Motor neuron (in vitro differentiated cells): ENCODE results near the gene APBB1IP. TPM values are rescaled to one million over a fixed set of nuclear protein-coding genes. Genes with fewer than 3 reads are reported as not detected.

Experiments used
- ATAC-seq, 8 experiments: fragments of 200-7000 bp; cut with Tn5 transposase; replicated peaks in 6 of 8; 2 replicates each; pipeline ENCODE4 v1.8.0; 2021; ENCODE audit warnings: mild to moderate bottlenecking in 8 of 8, moderate library complexity in 8 of 8
- H3K27ac ChIP-seq, 2 donors: fragments of 250-450 bp; sonication (Bioruptor Pico); 2 replicates each; pipeline ENCODE4 v1.9.0; 2021; ENCODE audit warnings: antibody characterized with exemption in 2 of 2, mild to moderate bottlenecking in 2 of 2, moderate library complexity in 1 of 2
- H3K4me1 ChIP-seq, 2 donors: fragments of 250-450 bp; sonication (Bioruptor Pico); replicated peaks in 1 of 2; 2 replicates each; pipeline ENCODE4 v1.6.1; 2021; ENCODE audit warnings: antibody characterized with exemption in 2 of 2, mild to moderate bottlenecking in 2 of 2, moderate library complexity in 1 of 2
- H3K4me3 ChIP-seq, 5 donors: fragments of 250-450 bp; sonication (Bioruptor Pico); 2 replicates each; pipeline ENCODE4 v1.9.0; 2021; ENCODE audit warnings: antibody characterized with exemption in 5 of 5, mild to moderate bottlenecking in 5 of 5, moderate library complexity in 4 of 5
- WGBS, 10 experiments: fragments of 450-650 bp; shearing (Covaris generic); methylation state at CpG; one replicate each; pipeline ENCODE4 v1.0.0; 2022; 5-methylcytosine and 5-hydroxymethylcytosine counted together
- in situ Hi-C, 9 experiments: fragments of 400-800 bp; cut with MboI; loops; one replicate each; pipeline ENCODE4 v1.15.0; 2021; ENCODE audit warnings: low sequenced_read_pairs in 9 of 9, low pct_unique_long_range_greater_than_20kb in 2 of 9; ENCODE audit not compliant: unreplicated experiment in 9 of 9
- total RNA-seq, 8 experiments: library from RNA; unstranded; fragments of 300-600 nt; gene quantifications; 2 replicates each; pipeline versions ENCODE4 v1.2.3 to v1.2.4, GENCODE V29; 2022

Gene APBB1IP
- total RNA-seq, 8 experiments from 2014 or later: 0.13 to 12.2 (median 0.28) TPM; not detected in 5

DNA sequence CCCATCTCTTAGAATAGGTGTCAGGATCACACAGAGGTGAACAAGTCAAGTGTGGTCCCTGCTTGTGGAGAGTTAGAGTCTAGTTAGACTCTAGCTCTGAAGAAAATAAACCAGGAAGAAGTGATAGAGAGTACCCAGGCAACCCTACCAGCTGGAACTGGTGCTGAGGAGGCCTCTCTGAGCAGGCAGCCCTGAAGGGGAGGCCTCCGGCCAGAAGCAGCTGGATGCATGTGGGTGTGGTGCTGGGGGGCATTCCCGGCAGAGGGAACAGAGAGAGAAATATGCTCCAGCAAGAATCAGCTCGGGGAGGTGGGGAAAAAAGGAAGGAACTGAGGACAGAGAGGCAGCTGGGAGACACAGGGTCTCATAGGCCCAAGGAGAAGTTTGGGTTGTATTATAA lies 68.6 kb downstream of the APBB1IP start:
- in situ Hi-C loops: no loop called here
- peak in 2 of 8 experiments; percentile 40 to 57 for ATAC-seq
- peaks cover 0 to 5% of the 10 kb centered on the region in 2 donors for H3K4me1 ChIP-seq
- no peak overlapping the region for H3K4me3 ChIP-seq
- 0 to 100% (median 87%) methylated on average over 1 to 3 of the region's 3 CpGs; no CpG with 5 or more reads in 2 of the 10 experiments for WGBS, 10 experiments
- no peak overlapping the region for H3K27ac ChIP-seq

DNA sequence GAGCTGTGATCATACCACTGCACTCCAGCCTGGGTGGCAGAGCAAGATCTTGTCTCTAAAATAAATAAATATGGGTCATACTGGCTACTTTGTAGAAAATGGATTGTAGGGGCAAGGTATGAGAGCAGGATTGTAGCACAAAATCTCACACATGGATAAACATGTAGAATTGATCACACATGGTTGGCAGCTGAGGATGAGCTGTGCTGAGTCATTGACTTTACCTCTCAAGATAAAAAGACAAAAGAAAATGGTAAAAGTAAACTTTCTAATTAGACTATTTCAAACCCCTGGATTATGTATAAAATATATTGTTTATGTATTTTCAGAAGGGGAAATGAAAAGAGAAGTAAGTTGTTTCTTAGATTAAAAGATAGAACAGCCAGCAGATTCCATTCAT lies 69.3 kb downstream of the APBB1IP start:
- in situ Hi-C loops: no loop called here
- Histone ChIP-seq H3K4me3 (no peak overlapping the region), H3K4me1 (peaks cover 0 to 5% of the 10 kb centered on the region in 2 donors), H3K27ac (no peak overlapping the region)
- ATAC-seq: peak in 2 of 8 experiments; percentile 28 to 60

DNA sequence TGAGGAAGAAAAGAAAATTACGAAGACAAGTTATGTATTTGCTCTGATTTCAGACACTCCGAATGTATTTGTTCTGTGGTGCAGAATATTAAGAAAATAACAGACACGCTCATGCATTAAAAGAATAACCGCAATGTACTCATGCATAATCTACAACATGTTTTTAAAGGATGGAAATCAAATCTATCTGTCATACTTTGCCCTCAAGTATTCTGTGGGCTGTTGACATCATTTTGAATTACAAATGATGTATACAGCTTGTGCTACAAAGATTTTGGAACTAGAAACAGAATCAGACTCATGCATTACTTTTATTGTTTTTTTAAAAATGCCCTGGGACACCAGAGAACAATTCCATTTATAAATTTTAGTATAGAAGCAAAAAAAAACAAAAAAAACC lies 69.9 kb downstream of the APBB1IP start:
- 0 to 93% (median 81%) methylated on average over 3 to 4 of the region's 4 CpGs for WGBS, 10 experiments
- peak in 3 of 8 experiments; percentile 13 to 58 (median 42) for ATAC-seq
- no peak overlapping the region for H3K4me3 ChIP-seq
- H3K27ac ChIP-seq: no peak overlapping the region
- peaks cover 0 to 5% of the 10 kb centered on the region in 2 donors for H3K4me1 ChIP-seq
- in situ Hi-C loops: no loop called here

DNA sequence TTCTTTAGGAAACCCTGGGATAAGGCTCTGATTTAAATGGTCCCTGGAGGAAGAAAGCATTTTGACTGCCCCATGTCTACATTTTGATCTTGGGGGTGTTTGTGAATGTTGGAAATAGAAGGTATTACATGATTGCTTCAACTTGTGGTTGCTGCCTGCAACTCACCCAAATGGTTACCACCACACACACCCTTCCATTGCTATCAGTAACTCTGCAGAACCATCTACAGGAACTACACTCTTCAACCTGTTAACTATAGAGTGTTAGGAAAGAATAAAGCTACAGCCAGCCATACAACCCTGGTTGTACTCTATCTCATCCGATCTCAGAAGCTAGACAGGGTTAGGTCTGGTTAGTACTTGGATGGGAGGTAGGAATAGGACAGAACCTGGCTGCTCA lies 71.2 kb downstream of the APBB1IP start:
- Histone ChIP-seq H3K4me3 (no peak overlapping the region), H3K4me1 (peaks cover 0 to 5% of the 10 kb centered on the region in 2 donors), H3K27ac (no peak overlapping the region)
- in situ Hi-C loops: no loop called here
- 80 to 100% (median 100%) methylated on average over 1 of the region's 1 CpG; no CpG with 5 or more reads in 5 of the 10 experiments for WGBS, 10 experiments
- ATAC-seq: no peak

DNA sequence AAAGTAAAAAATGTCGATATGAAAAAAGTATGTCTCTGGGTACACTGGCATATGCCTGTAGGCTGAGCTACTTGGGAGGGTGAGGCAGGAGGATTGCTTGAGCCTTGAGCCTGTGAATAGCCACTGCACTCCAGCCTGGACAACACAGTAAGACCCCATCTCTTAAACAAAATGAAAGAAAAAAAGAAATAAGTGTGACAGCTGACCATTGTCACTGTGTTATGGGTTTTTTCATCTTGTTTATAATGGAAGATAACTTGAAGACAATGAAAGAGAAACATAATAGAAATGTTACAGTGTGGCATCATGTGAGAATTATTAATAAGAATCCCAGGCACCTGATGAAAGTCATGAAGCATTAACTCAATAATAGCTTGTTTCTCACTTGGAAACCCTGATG lies 75.0 kb downstream of the APBB1IP start:
- WGBS, 10 experiments: 14 to 100% (median 100%) methylated on average over 1 of the region's 1 CpG; no CpG with 5 or more reads in 4 of the 10 experiments
- H3K27ac ChIP-seq: no peak overlapping the region
- peaks cover 0 to under 1% of the 10 kb centered on the region in 2 donors for H3K4me1 ChIP-seq
- H3K4me3 ChIP-seq: no peak overlapping the region
- in situ Hi-C loops: loop anchor here in 1 of 9 experiments (10.0 kb wide), 1 partner anchor 178 kb away; no protein-coding TSS in a partner anchor
- no peak for ATAC-seq

DNA sequence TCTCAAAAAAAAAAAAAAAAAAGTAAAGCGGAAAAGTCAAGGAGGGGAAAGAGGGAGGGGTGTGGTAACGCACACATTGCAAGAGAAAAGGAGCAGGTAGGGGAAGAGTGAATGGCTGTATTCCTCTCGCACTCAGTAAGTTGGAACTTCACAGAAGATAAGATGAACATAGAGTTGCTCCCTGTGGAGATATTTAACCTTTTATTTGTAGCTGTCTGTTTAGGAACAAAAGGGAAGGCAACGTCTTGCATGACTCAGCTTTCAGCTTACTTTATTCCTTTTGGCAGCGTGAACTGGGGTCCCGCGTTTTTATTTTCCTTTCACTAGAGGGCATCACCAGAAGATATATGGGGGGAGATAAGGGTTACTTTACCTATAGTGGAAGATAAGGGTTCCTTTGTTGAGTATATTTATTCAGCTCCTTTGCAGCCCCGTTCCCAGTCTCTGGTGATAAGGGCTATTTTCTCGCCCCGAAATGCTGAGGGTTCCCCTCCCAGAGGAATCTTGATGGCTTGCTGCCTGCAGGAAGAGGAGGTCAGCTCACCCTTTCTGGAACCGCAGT lies 78.5 kb downstream of the APBB1IP start:
- H3K4me1 ChIP-seq: no peaks in the 10 kb centered on the region
- WGBS, 10 experiments: 9 to 91% (median 54%) methylated on average over 3 to 9 of the region's 11 CpGs; no CpG with 5 or more reads in 2 of the 10 experiments
- in situ Hi-C loops: loop anchor here in 1 of 9 experiments (10.0 kb wide), 1 partner anchor 182 kb away; no protein-coding TSS in a partner anchor
- no peak overlapping the region for H3K4me3 ChIP-seq
- no peak for ATAC-seq
- H3K27ac ChIP-seq: no peak overlapping the region

DNA sequence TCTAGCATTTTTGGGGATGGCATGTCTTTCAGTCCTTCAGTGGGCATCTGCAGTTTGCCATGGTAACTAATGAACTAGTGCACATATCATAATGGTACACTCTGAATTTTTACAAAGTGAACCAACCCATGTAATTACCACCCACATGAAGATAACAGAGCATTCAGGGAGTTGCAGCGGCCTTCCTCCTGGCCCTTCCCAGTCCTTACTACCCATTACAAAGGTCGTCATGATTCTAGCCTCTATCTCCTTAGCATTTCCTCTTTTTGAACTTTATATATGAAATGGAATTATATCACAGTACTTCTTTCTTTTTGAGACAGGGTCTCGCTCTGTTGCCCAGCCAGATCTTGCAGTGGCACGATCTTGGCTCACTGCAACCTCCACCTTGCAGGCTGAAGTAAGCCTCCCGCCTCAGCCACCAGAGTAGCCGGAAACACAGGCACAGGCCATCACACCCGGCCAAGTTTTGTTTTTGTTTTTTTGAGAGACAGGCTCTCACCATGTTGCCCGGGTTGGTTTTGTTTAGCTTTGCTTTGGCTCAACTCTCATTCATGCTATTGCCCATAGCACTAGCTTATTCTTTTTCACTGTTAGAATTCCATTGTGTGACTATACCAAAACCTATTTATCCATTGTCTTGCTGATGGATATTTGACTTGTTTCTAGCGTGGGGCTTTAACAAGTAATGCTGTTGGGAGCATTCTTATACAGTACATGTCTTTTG lies 79.2 kb downstream of the APBB1IP start:
- in situ Hi-C loops: loop anchor here in 1 of 9 experiments (10.0 kb wide), 1 partner anchor 183 kb away; no protein-coding TSS in a partner anchor
- WGBS, 10 experiments: 0 to 100% (median 75%) methylated on average over 1 to 7 of the region's 9 CpGs; no CpG with 5 or more reads in 1 of the 10 experiments
- Histone ChIP-seq H3K4me1 (no peaks in the 10 kb centered on the region), H3K4me3 (no peak overlapping the region), H3K27ac (no peak overlapping the region)
- ATAC-seq: peak in 2 of 8 experiments; percentile 33 to 85

DNA sequence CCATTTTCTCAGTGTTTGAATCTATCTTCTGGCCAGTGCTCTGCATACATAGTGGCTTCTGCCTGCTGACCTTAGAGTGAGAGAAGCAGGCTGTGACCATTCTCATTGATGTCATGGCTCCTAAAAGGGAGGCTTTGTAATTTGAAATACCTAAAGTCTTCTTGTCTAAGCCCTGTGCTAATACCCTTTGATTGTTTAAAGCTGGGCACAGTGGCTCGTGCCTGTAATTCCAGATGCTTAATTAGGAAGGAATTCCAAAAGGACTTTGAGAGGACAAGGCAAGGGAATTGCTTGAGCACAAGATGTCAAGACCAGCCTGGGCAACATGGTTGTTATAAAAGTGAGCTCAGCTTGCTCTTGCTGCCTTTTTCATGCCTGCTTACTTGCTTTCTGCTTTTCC lies 81.7 kb downstream of the APBB1IP start:
- no peak for ATAC-seq
- Histone ChIP-seq H3K27ac (no peak overlapping the region), H3K4me1 (no peaks in the 10 kb centered on the region), H3K4me3 (no peak overlapping the region)
- WGBS, 10 experiments: 14 to 100% (median 80%) methylated on average over 1 of the region's 1 CpG; no CpG with 5 or more reads in 5 of the 10 experiments
- in situ Hi-C loops: loop anchor here in 1 of 9 experiments (10.0 kb wide), 1 partner anchor 185 kb away; no protein-coding TSS in a partner anchor

DNA sequence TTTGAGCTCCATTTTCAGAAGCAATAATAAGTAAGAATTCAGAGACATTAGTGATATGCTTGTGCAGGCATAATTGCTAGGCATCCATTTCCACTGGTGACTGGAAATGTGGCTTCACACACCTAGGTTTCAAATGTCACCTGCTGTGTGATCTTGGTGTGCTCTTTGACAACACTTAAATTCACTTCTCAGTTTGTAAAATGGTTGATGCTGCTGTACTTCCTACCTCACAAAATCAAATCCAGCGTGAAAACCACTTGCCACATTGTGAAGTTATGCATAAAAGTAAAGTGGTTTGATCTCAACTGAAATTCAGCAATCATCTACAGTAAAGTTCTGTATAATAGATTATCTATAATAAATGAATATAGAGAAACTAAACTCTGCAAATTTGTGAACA lies 82.4 kb downstream of the APBB1IP start:
- Histone ChIP-seq H3K4me3 (no peak overlapping the region), H3K27ac (no peak overlapping the region), H3K4me1 (no peaks in the 10 kb centered on the region)
- in situ Hi-C loops: no loop called here
- no peak for ATAC-seq
- WGBS, 10 experiments: 40 to 88% (median 61%) methylated on average over 1 of the region's 1 CpG; no CpG with 5 or more reads in 4 of the 10 experiments

DNA sequence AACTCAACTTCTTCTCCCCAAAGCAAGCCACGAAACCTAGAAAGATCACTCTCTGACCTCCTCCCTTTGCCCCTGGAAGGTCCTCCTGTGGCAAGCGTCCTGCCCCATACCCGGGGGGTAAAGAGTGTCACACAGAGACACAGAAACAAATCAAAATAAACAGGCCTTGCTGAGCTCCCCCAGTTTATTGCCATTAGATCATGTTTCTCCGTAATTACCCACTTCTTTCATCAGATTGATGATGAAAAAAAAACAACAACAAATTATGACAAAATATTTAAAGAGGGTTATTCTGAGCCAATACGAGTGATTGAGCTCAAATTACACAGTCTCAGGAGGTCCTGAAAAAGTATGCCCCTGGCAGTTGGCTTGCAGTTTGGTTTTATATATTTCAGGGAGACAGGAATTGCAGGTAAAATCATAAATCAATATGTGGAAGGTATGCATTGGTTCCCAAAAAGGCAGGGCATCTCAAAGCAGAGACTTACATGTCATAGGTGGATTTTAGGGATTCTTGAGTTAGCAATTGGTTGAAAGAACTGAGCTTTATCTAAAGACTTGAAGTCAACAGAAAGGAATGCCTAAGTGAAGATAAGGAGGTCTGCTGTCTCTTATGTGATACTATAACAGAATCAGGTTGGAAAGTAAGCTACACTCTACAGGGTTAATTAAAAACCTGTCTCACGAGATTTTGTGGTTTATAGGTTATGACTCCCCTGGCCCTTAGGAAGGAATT lies 86.2 kb downstream of the APBB1IP start:
- 36 to 100% (median 81%) methylated on average over 1 to 6 of the region's 6 CpGs for WGBS, 10 experiments
- in situ Hi-C loops: no loop called here
- no peaks in the 10 kb centered on the region for H3K4me1 ChIP-seq
- no peak overlapping the region for H3K4me3 ChIP-seq
- no peak overlapping the region for H3K27ac ChIP-seq
- no peak for ATAC-seq

DNA sequence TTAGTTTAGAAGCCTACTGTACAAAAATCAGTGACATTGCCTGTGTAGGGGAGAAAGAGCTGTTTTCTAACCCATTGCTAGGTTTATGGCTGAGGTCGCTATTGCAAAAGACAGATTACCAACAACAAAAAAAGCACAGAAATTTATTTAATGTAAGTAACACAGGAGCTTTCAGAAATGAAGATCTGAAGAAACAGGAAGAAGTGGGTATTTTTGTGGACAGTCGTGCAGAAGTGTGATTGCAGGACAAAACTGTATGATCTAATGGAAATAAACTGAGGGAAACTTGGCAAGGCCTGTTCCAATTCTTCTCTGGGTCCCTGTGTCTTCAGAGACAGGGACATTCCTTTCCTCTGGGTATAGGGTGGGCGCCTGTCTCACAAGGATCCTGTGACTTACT lies 87.4 kb downstream of the APBB1IP start:
- no peak overlapping the region for H3K4me3 ChIP-seq
- ATAC-seq: no peak
- no peak overlapping the region for H3K27ac ChIP-seq
- WGBS, 10 experiments: 0 to 100% (median 65%) methylated on average over 1 to 3 of the region's 3 CpGs
- no peaks in the 10 kb centered on the region for H3K4me1 ChIP-seq
- in situ Hi-C loops: loop anchor here in 2 of 9 experiments (25.0 kb wide), 2 partner anchors 112 to 163 kb away; no protein-coding TSS in a partner anchor

DNA sequence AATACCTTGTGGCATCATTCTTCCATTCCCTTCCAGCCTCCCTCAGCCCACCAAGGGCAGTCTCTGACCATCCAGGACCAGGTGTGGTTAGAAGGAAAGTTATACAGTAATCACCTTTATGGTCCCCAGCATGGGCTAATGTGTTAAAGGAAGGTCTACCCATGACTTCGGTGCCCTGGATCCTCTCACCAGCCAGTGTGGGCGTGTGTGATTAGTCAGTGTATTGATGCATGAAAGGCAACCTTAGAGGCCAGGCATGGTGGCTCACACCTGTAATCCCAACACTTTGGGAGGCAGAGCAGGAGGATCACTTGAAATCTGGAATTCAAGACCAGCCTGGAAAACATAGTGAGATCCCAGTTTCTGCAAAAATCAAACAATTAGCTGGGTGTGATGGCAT lies 88.9 kb downstream of the APBB1IP start:
- in situ Hi-C loops: loop anchor here in 2 of 9 experiments (25.0 kb wide), 2 partner anchors 110 to 165 kb away; no protein-coding TSS in a partner anchor
- WGBS, 10 experiments: 83 to 100% (median 97%) methylated on average over 1 to 2 of the region's 2 CpGs; no CpG with 5 or more reads in 6 of the 10 experiments
- no peak for ATAC-seq
- Histone ChIP-seq H3K27ac (no peak overlapping the region), H3K4me1 (no peaks in the 10 kb centered on the region), H3K4me3 (no peak overlapping the region)

DNA sequence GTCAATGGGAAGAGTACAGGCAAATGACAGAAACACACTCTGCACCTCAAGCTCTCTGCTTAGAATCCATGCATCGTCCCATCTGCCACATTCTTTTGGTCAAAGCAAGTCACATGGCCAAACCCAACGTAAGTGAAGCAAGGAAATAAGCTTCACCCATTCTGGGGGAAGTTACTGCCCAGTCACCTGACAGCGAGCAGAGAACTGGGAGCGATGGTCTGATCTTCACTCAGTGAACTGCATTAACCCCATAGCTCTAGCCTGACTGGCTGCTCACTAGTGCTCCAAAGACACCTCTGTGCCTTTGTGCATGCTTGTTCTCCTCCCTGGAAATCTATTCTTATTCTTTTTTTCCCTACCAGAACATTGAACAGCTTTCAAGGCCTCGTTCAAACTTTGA lies 89.9 kb downstream of the APBB1IP start:
- H3K27ac ChIP-seq: no peak overlapping the region
- in situ Hi-C loops: loop anchor here in 2 of 9 experiments (25.0 kb wide), 2 partner anchors 109 to 166 kb away; no protein-coding TSS in a partner anchor
- 41 to 100% (median 66%) methylated on average over 1 to 4 of the region's 5 CpGs; no CpG with 5 or more reads in 1 of the 10 experiments for WGBS, 10 experiments
- H3K4me1 ChIP-seq: no peaks in the 10 kb centered on the region
- H3K4me3 ChIP-seq: no peak overlapping the region
- no peak for ATAC-seq
